Erythroblast (primary cell): Measurements from ENCODE around the gene GUCY2D.

ENCODE experiments used
- GATA1 ChIP-seq: IDR thresholded peaks from 2 replicates; pipeline ENCODE4 v1.6.1; 2011; ENCODE audit warnings: low read depth, mild to moderate bottlenecking, control low read depth, low read length, moderate library complexity
- POLR2A ChIP-seq: IDR thresholded peaks from 2 replicates; pipeline ENCODE4 v1.6.1; 2011; ENCODE audit warnings: mild to moderate bottlenecking, low read length

GRCh38 chr17:7977805-7978204 is 24.6 kb upstream of the GUCY2D start:
- TF ChIP-seq POLR2A (no peak), GATA1 (no peak)
